Stimulated activated CD4-positive, alpha-beta T cell treated with anti-CD3 and anti-CD28 coated beads, Interleukin-4, amount 100 ng/mL, for 1 hour (primary cell): ENCODE measurements around the gene TMPRSS3.

Experiments used
- DNase-seq: peaks from one replicate; pipeline ENCODE4 v3.0.0-alpha.2; 2020

Gene TMPRSS3

GRCh38 chr21:42406866-42407265 lies 11.0 kb upstream of the TMPRSS3 start:
- DNase-seq: no peak

DNA sequence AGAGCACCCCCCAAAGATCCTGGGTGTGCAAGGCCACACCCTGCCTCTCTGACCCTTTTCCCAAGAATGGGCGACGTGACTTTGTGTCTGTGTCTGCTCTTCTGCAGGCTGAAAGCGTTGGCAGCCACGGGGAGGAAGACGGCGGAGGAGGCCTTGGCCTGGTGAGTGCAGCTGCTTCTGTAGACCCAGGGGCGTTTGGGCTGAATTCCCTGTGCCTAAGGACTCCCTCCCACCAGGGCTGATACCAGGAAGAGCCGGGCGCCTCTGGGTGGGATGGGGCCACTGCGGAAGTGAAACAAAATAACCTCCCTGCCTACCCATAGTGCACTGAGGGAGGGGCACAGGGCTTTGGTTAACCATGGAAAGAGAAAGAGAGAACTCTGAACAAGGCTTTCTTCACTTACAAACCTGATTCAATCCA lies 10.4 kb upstream of the TMPRSS3 start:
- DNase-seq: peak; percentile 50

- DNase-seq: no peak
Measured at GRCh38 chr21:42405064-42406013, 9.5 kb upstream of the TMPRSS3 start.

DNA sequence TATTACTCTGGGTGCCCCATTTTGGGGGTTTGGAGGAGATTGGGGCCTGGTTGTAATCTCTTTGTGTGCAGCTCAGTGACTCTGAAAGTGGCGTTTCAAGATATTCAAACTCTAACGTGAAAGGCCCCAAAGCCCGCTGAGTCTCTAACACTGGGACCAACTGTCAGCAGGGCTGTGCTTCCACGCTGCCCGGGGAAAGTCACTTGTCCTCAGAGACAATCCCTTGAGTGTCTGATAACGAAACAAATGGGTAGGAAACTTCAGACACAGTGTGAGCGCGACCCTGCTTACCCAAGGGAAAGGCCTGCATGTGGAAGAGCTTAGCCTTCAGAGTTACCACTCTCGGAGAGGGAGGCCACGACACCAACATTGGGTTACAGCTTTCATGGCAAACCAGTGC lies 8.7 kb upstream of the TMPRSS3 start:
- no peak for DNase-seq

GRCh38 chr21:42403611-42404231 lies 7.9 kb upstream of the TMPRSS3 start, which contains the start of gene UBASH3A:
UBASH3A (plus strand) TSS chr21:42403902; CDS start chr21:42403946, 44 bp downstream.
- peak; percentile 38 for DNase-seq

DNA sequence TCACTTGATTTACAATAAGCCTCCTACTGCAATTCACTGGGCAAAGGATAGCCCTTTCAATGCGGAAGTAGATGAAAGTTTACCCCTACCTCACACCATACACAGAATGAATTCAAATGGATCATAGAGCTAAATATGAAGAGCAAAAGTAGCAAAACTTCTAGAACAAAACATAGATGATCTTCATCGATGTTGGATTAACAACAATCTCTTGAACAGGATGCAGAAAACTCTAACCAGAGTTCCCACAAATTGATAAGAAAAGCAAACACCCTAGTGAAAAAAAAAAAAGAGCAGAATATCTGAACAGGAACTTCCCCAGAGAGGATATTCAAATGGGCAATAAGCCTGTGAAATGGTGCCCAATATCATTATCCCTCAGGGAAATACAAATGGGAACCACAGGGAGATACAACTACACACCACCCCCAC lies 6.0 kb upstream of the TMPRSS3 start:
- DNase-seq: no peak

- DNase-seq: no peak
Measured at GRCh38 chr21:42401154-42401553, 5.3 kb upstream of the TMPRSS3 start.

- no peak for DNase-seq
Measured at GRCh38 chr21:42400525-42400924, 4.7 kb upstream of the TMPRSS3 start.

GRCh38 chr21:42398436-42399028 lies 2.7 kb upstream of the TMPRSS3 start:
- DNase-seq: no peak

- peak; percentile 22 for DNase-seq
Measured at GRCh38 chr21:42397746-42398394, 2.0 kb upstream of the TMPRSS3 start.

DNA sequence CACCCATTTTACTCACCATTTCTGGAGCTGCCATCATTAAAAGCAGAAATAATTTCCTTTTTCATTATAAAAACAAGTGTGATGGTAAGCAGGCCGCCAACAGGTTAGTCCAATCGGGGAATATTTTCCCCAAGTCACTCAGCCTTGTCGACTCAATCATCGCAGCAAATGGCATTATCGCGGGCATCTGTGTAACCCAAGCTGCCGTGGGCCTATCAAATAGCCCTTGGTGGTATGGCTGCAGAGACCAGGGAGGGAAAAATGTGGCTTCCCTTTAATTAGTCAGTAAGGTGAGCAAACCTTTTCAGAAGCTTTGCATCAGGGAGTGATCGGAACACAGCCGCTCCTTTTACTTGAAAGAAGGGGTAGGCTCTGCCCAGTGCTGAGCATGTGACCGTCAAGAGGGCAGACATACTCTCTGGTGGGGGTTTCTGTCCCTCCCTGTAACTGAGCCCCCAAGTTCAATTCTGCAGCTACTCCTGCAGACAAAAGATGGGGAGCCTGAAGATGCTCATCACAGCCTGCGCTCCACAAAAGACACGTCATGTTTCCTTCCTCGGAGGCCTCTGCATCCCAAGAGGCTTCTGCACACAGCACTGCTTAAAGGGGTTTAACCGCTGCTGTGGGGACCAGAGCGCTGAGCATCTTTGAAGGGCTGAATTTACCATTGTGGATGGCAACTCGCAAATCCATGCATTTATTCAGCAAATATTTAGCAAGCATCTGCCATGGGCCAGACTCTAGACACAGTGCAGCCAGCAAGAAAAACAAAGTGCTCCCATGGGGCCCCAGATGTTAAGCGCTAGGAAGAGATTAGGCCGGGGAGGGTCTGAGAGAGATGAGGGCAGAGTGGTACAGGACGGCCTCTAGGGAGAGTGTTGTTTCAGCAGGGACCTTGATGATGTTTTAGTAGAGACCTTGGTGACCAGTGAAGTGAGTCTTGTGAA lies 1.2 kb upstream of the TMPRSS3 start:
- no peak for DNase-seq

- DNase-seq: no peak
Measured at GRCh38 chr21:42395302-42395701, 550 bp downstream of the TMPRSS3 start.

- DNase-seq: no peak
Measured at GRCh38 chr21:42393443-42393950, 2.4 kb downstream of the TMPRSS3 start.

DNA sequence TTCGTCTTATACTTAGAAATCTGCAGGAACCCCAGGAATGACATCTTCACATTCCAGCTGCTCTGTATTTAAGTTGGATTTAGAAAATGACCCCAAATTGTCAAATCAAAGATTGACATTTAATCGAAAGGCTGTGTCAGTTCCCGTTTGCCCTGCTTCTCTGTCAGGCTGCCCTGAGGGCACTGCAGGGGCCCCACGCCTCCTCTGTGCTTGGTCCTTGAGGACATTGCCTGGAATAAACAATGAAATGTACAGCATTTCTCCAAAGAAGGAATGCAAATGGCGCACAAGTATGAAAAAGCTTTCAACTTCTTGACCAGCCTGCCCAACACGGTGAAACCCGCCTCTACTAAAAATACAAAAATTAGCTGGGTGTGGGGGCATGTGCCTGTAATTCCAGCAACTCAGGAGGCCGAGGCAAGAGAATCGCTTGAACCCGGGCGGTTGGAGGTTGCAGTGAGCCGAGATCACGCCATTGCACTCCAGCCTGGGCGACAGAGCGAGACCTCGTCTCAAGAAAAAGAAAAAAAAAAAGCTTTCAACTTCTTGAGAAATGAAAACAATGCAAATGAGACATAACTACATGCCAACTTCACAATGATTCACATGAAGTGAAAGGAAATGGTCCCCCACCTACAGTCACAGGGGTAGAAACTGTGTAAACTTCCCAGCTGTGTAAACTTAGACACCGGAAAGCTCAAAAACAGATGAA lies 3.0 kb downstream of the TMPRSS3 start:
- DNase-seq: peak; percentile 22

- no peak for DNase-seq
Measured at GRCh38 chr21:42391297-42391696, 4.6 kb downstream of the TMPRSS3 start.

GRCh38 chr21:42390696-42391095 lies 5.2 kb downstream of the TMPRSS3 start:
- no peak for DNase-seq

GRCh38 chr21:42390193-42390592 lies 5.7 kb downstream of the TMPRSS3 start:
- no peak for DNase-seq

GRCh38 chr21:42389449-42389835 lies 6.4 kb downstream of the TMPRSS3 start:
- no peak for DNase-seq

- DNase-seq: no peak
Measured at GRCh38 chr21:42388740-42389448, 7.0 kb downstream of the TMPRSS3 start.

DNA sequence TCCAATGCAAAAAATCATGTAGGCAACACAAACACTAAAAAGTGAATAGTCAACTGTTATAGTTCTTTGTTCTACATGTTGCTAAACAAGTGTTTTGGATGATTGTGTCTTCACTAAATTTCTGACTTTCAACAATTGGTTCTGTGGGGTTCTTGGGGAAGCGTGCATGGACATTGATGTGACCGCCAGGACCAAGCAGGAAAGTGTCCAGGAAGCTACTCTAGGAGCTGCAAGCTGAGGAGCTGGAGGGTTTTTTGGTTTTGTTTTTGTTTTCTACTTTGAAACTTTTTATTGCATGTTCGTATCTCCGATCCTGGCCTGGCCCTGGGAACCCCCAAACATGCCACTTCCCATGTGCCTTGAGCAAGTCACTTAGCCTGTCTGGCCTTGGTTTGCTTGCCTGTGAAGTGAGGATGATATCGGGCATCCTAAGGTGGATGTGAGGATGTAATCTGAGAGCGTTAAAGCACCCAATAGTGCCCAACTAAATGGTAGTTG lies 8.0 kb downstream of the TMPRSS3 start:
- DNase-seq: no peak
